T-cell (primary cell): Measurements from ENCODE around the gene CDK18. TPM values are rescaled to one million over a fixed set of nuclear protein-coding genes. Genes with fewer than 3 reads are reported as not detected.

Experiments
- ATAC-seq, 4 experiments: fragments of 200-7000 bp in 3 of 4; fragments of 150-1000 bp in 1 of 4; cut with Tn5 transposase; replicated peaks in 1 of 4; 1 replicate in 3 of 4; 2 replicates in 1 of 4; pipeline ENCODE4 v1.10.0; 2021; ENCODE audit warnings: moderate library complexity in 3 of 4, mild to moderate bottlenecking in 2 of 4, moderate number of reproducible peaks in 1 of 4
- CTCF ChIA-PET, 2 donors: fragments of 300-600 bp; sonication (Branson Sonifier 250); formaldehyde crosslinking; loops; one replicate each; lab custom pipeline; 2022; ENCODE audit warnings: antibody characterized with exemption in 2 of 2; lab: Charles Lee
- POLR2A ChIA-PET, 2 donors: fragments of 300-600 bp; sonication (Branson Sonifier 250); formaldehyde crosslinking; loops; one replicate each; lab custom pipeline; 2022; ENCODE audit warnings: antibody characterized with exemption in 2 of 2; lab: Charles Lee
- DNase-seq, 35 experiments: peaks; one replicate each; pipeline versions ENCODE4 v3.0.0 to v3.0.0-alpha.2; 2013 to 2023
- H3K27ac ChIP-seq: one replicate; pipeline ENCODE4 v1.5.1; 2013; ENCODE audit warnings: low read length
- H3K27me3 ChIP-seq, 2 experiments: replicated peaks in 1 of 2; 1 replicate in 1 of 2; 2 replicates in 1 of 2; pipeline versions ENCODE4 v1.6.1 to v1.7.0; 2013; ENCODE audit warnings: low read length in 1 of 2, mixed read lengths in 1 of 2; ENCODE audit not compliant: control insufficient read depth in 2 of 2, insufficient read depth in 2 of 2; ENCODE audit errors: extremely low read depth in 1 of 2
- H3K36me3 ChIP-seq, 2 donors: 1 replicate in 1 of 2; 2 replicates in 1 of 2; pipeline versions ENCODE4 v1.6.1 to v1.7.0; 2013; ENCODE audit warnings: low read length in 1 of 2; ENCODE audit not compliant: control insufficient read depth in 2 of 2, insufficient read depth in 1 of 2; ENCODE audit errors: extremely low read depth in 1 of 2
- H3K4me1 ChIP-seq, 2 experiments: 1 replicate in 1 of 2; 2 replicates in 1 of 2; pipeline versions ENCODE4 v1.6.1 to v1.7.0; 2013; ENCODE audit warnings: low read length in 2 of 2, mixed read lengths in 1 of 2; ENCODE audit not compliant: insufficient read depth in 2 of 2, control insufficient read depth in 1 of 2; ENCODE audit errors: extremely low read depth in 1 of 2
- H3K4me3 ChIP-seq, 2 donors: 1 replicate in 1 of 2; 2 replicates in 1 of 2; pipeline versions ENCODE4 v1.5.1 to v1.7.0; 2013; ENCODE audit warnings: mild to moderate bottlenecking in 2 of 2, low read length in 1 of 2, moderate library complexity in 1 of 2; ENCODE audit not compliant: control insufficient read depth in 1 of 2; ENCODE audit errors: extremely low read depth in 1 of 2
- H3K9me3 ChIP-seq: 2 replicates; pipeline ENCODE4 v1.7.0; 2013
- H3K27ac Mint-ChIP-seq, 2 donors: one replicate each; pipeline ENCODE4 v1.8.0; 2020 to 2021; ENCODE audit warnings: mild to moderate bottlenecking in 2 of 2, mixed read lengths in 2 of 2
- H3K27me3 Mint-ChIP-seq, 2 donors: one replicate each; pipeline ENCODE4 v1.8.0; 2021 to 2022; ENCODE audit warnings: mixed read lengths in 2 of 2
- H3K36me3 Mint-ChIP-seq: one replicate; pipeline ENCODE4 v1.8.0; 2021; ENCODE audit warnings: mixed read lengths
- H3K4me1 Mint-ChIP-seq, 3 donors: one replicate each; pipeline ENCODE4 v1.8.0; 2020 to 2022; ENCODE audit warnings: mixed read lengths in 3 of 3, mild to moderate bottlenecking in 1 of 3
- H3K4me3 Mint-ChIP-seq, 3 donors: one replicate each; pipeline ENCODE4 v1.8.0; 2020 to 2022; ENCODE audit warnings: mild to moderate bottlenecking in 3 of 3, mixed read lengths in 3 of 3, moderate library complexity in 3 of 3
- H3K9me3 Mint-ChIP-seq, 3 donors: one replicate each; pipeline ENCODE4 v1.8.0; 2020 to 2022; ENCODE audit warnings: mixed read lengths in 3 of 3
- WGBS: methylation state at CpG from one replicate; pipeline ENCODE4 v1.1.5; 2013; ENCODE audit warnings: missing lambda C conversion rate; ENCODE audit not compliant: insufficient coverage; 5-methylcytosine and 5-hydroxymethylcytosine counted together
- total RNA-seq, 35 experiments: library from RNA in 6 of 35; stranded (reverse) in 6 of 35; fragments of 120-200 nt in 1 of 35; gene quantifications; one replicate each; pipeline versions ENCODE4 v1.2.1 to v1.2.4 and lab custom pipeline; 2013 to 2026

CDK18 gene
- total RNA-seq, 5 donors from 2014 or later (not counting 1 experiment from before 2014, with no cell fraction given): 1.7 to 4.6 (median 2.1) TPM

- CTCF ChIA-PET: no interaction called here
- POLR2A ChIA-PET: interaction anchor here in 1 of 2 donors (0.5 kb wide), 1 partner anchor 73 kb away, joined by 4 read pairs; no protein-coding TSS in a partner anchor
- Mint-ChIP-seq H3K27me3 (peaks cover 5 to 28% of the 10 kb centered on the region in 2 donors), H3K4me1 (peaks cover 6 to 15% (median 8%) of the 10 kb centered on the region in 3 donors), H3K27ac (no peak overlapping the region), H3K9me3 (no peaks in the 10 kb centered on the region), H3K36me3 (no peaks in the 10 kb centered on the region), H3K4me3 (no peak overlapping the region)
- H3K27ac ChIP-seq: no peak overlapping the region
- peaks cover 0 to 15% of the 10 kb centered on the region in 2 experiments for H3K4me1 ChIP-seq
- peaks cover 0 to 54% of the 10 kb centered on the region in 2 experiments for H3K27me3 ChIP-seq
- H3K36me3 ChIP-seq: no peaks in the 10 kb centered on the region
- WGBS: 68% methylated on average over 4 of the region's 15 CpGs
- ATAC-seq (no peak), DNase-seq (no peak)
- no peak overlapping the region for H3K4me3 ChIP-seq
- no peaks in the 10 kb centered on the region for H3K9me3 ChIP-seq
These were observed 75.9 kb downstream of the CDK18 start for GRCh38 chr1:205580140-205580922.

- no peak overlapping the region for H3K4me3 Mint-ChIP-seq
- no peak for ATAC-seq
- H3K27me3 Mint-ChIP-seq: peaks cover 5 to 28% of the 10 kb centered on the region in 2 donors
- no peak overlapping the region for H3K4me3 ChIP-seq
- peaks cover 0 to 15% of the 10 kb centered on the region in 2 experiments for H3K4me1 ChIP-seq
- no peaks in the 10 kb centered on the region for H3K36me3 Mint-ChIP-seq
- ChIA-PET CTCF (interaction anchor here in 1 of 2 donors (0.6 kb wide), 1 partner anchor 54 kb away, joined by 10 read pairs; no protein-coding TSS in a partner anchor), POLR2A (no interaction called here)
- no peak overlapping the region for H3K27ac Mint-ChIP-seq
- H3K9me3 Mint-ChIP-seq: no peaks in the 10 kb centered on the region
- peaks cover 6 to 15% (median 8%) of the 10 kb centered on the region in 3 donors for H3K4me1 Mint-ChIP-seq
- no peak overlapping the region for H3K27ac ChIP-seq
- no peaks in the 10 kb centered on the region for H3K9me3 ChIP-seq
- WGBS: no CpG with 5 or more reads among the region's 3 CpGs
- H3K36me3 ChIP-seq: no peaks in the 10 kb centered on the region
- no peak for DNase-seq
- peaks cover 0 to 49% of the 10 kb centered on the region in 2 experiments for H3K27me3 ChIP-seq
These were observed 76.4 kb downstream of the CDK18 start for GRCh38 chr1:205580923-205581180.

GRCh38 chr1:205581321-205581980 is 77.0 kb downstream of the CDK18 start:
- 89% methylated on average over 7 of the region's 9 CpGs for WGBS
- DNase-seq: no peak
- POLR2A ChIA-PET: no interaction called here

GRCh38 chr1:205582046-205582445 is 77.6 kb downstream of the CDK18 start:
- no peaks in the 10 kb centered on the region for H3K9me3 Mint-ChIP-seq
- Histone ChIP-seq H3K27me3 (peaks cover 0 to 49% of the 10 kb centered on the region in 2 experiments), H3K4me3 (no peak overlapping the region), H3K9me3 (no peaks in the 10 kb centered on the region), H3K27ac (no peak overlapping the region), H3K4me1 (peaks cover 0 to 15% of the 10 kb centered on the region in 2 experiments), H3K36me3 (no peaks in the 10 kb centered on the region)
- ChIA-PET CTCF (no interaction called here), POLR2A (no interaction called here)
- peaks cover 6 to 15% (median 8%) of the 10 kb centered on the region in 3 donors for H3K4me1 Mint-ChIP-seq
- H3K27ac Mint-ChIP-seq: no peak overlapping the region
- H3K27me3 Mint-ChIP-seq: peaks cover 5 to 21% of the 10 kb centered on the region in 2 donors
- H3K36me3 Mint-ChIP-seq: no peaks in the 10 kb centered on the region
- H3K4me3 Mint-ChIP-seq: peak overlapping the region in 1 of 3 donors; percentile 47
- ATAC-seq: no peak
- 69% methylated on average over 8 of the region's 11 CpGs for WGBS
- no peak for DNase-seq

More at GRCh38 chr1:205581321-205581980, 77.0 kb downstream of the CDK18 start:
- Histone ChIP-seq H3K27ac (no peak overlapping the region), H3K9me3 (no peaks in the 10 kb centered on the region), H3K4me3 (no peak overlapping the region), H3K4me1 (peaks cover 0 to 15% of the 10 kb centered on the region in 2 experiments), H3K27me3 (peaks cover 0 to 51% of the 10 kb centered on the region in 2 experiments), H3K36me3 (no peaks in the 10 kb centered on the region)
- H3K4me1 Mint-ChIP-seq: peaks cover 6 to 15% (median 8%) of the 10 kb centered on the region in 3 donors
- CTCF ChIA-PET: interaction anchor here (0.5 to 0.6 kb wide), 2 partner anchors 10 to 54 kb away, joined by 6 to 10 read pairs; no protein-coding TSS in a partner anchor
- H3K27ac Mint-ChIP-seq: no peak overlapping the region
- H3K4me3 Mint-ChIP-seq: no peak overlapping the region
- H3K36me3 Mint-ChIP-seq: no peaks in the 10 kb centered on the region
- ATAC-seq: no peak
- H3K9me3 Mint-ChIP-seq: no peaks in the 10 kb centered on the region
- H3K27me3 Mint-ChIP-seq: peaks cover 5 to 26% of the 10 kb centered on the region in 2 donors

Other genes with a start within 250 kb of the CDK18 start
- 10 to 100 TPM; 15.0 to 38.7 (median 32.7) TPM for gene NUAK2, start 182.9 kb upstream of the CDK18 start, total RNA-seq
- under 1 TPM in 1 of 5 donors, not detected in 4; 0.30 TPM for gene KLHDC8A, start 147.7 kb upstream of the CDK18 start, total RNA-seq
- gene LEMD1, start 82.6 kb upstream of the CDK18 start, total RNA-seq: under 1 TPM in 2 of 5 donors, not detected in 3; 0.69 to 0.98 TPM
- under 1 TPM in 3 of 5 donors, not detected in 2; 0.16 to 0.60 (median 0.30) TPM for gene BLACAT1, start 48.6 kb upstream of the CDK18 start, total RNA-seq
- gene ELK4, start 127.3 kb downstream of the CDK18 start, total RNA-seq: 100 to 1,000 TPM; 131 to 185 (median 173) TPM
- gene SLC45A3, start 175.8 kb downstream of the CDK18 start, total RNA-seq: 1 to 10 TPM in 2 of 5 donors, under 1 TPM in 3; 0.35 to 2.1 (median 0.75) TPM
- gene NUCKS1, start 245.5 kb downstream of the CDK18 start, total RNA-seq: 100 to 1,000 TPM in 1 of 5 donors, 10 to 100 TPM in 4; 84.0 to 101 (median 94.6) TPM